Nephron (organoid): Measurements from ENCODE around the gene PPP1R18.

ENCODE experiments used
- H3K27ac Mint-ChIP-seq, 3 experiments: 2 replicates each; pipeline ENCODE4 v1.8.0; 2020; ENCODE audit warnings: mixed read lengths in 3 of 3, mild to moderate bottlenecking in 2 of 3, moderate library complexity in 1 of 3
- H3K27me3 Mint-ChIP-seq: 2 replicates; pipeline ENCODE4 v1.8.0; 2021; ENCODE audit warnings: low read depth, mild to moderate bottlenecking, moderate library complexity, mixed read lengths
- H3K36me3 Mint-ChIP-seq: 2 replicates; pipeline ENCODE4 v1.8.0; 2020; ENCODE audit warnings: low read depth, mixed read lengths
- H3K4me1 Mint-ChIP-seq: 2 replicates; pipeline ENCODE4 v1.8.0; 2020; ENCODE audit warnings: mixed read lengths
- H3K4me3 Mint-ChIP-seq, 3 experiments: 2 replicates each; pipeline ENCODE4 v1.8.0; 2020; ENCODE audit warnings: mild to moderate bottlenecking in 3 of 3, mixed read lengths in 3 of 3, moderate library complexity in 2 of 3
- H3K9me3 Mint-ChIP-seq: 2 replicates; pipeline ENCODE4 v1.8.0; 2020; ENCODE audit warnings: mixed read lengths
- CTCF ChIP-seq, 3 experiments: fragments of 200-600 bp; sonication (generic); IDR thresholded peaks; one replicate each; pipeline ENCODE4 v1.5.0; 2021; ENCODE audit warnings: antibody characterized with exemption in 3 of 3; ENCODE audit not compliant: unreplicated experiment in 3 of 3

PPP1R18 gene

GRCh38 chr6:30635834-30636233, 50.6 kb downstream of the PPP1R18 start:
- Mint-ChIP-seq H3K27me3 (no peaks in the 10 kb centered on the region), H3K36me3 (peaks cover 63% of the 10 kb centered on the region), H3K27ac (no peak overlapping the region), H3K4me3 (no peak overlapping the region), H3K4me1 (no peaks in the 10 kb centered on the region), H3K9me3 (no peaks in the 10 kb centered on the region)
- no peak for TF ChIP-seq CTCF (IDR thresholded peaks at IDR 0.05; ENCODE audit: unreplicated experiment in 3 of 3)

DNA sequence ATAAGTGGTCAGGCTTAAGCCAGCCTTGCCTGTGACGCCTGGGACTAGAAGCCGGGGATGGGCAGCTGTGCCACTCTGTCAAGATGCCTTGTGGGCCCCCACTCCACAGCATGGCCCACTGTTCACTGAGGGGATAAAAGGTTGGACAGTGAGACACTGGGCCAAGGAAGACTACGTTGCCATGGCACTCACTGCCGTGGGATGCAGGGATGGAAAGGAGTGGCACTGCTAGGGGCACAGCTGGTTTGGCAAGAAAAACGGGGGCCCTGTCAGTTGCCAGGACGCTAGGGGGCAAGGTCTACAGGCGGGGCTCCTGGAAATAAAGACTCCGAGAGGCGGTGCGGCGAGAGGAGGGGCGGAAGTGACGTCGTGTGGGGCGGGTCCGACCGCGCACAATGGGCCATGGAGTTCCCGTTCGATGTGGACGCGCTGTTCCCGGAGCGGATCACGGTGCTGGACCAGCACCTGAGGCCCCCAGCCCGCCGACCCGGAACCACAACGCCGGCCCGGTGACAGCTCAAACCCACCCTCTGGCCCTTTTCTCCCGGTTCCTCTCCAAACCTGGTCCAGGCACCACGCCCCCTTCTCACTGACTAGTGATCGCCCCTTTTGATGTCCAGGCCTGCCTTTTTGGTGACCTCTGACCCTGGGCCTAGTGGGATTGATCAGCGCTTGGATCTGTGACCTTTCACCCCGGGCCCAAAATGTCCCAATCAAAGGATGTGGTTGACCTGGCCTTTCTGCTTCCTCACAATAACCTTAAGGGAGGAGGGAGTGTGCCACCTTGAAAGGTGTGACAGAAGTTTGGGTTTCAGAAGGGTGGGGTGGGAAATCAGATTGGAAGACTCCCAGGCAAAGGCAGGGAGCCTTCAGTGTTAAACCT, 59.7 kb downstream of the PPP1R18 start, which contains the start of gene ATAT1:
Gene ATAT1 (plus strand): TSS at position 391 of the 883 bp plus-strand sequence.
- H3K9me3 Mint-ChIP-seq = no peaks in the 10 kb centered on the region
- H3K36me3 Mint-ChIP-seq = peaks cover 59% of the 10 kb centered on the region
- TF ChIP-seq CTCF (IDR thresholded peaks at IDR 0.05; ENCODE audit: unreplicated experiment in 3 of 3) = peak; percentile 27 to 34 (median 32)
- peaks cover 20% of the 10 kb centered on the region for H3K4me1 Mint-ChIP-seq
- H3K27me3 Mint-ChIP-seq = no peaks in the 10 kb centered on the region
- peak within 1 kb of the TSS; percentile 87 to 97 (median 94) for H3K27ac Mint-ChIP-seq
- peak within 1 kb of the TSS; percentile 88 to 92 (median 91) for H3K4me3 Mint-ChIP-seq
